C4-2B (cell line): ENCODE measurements around the gene PGM5.

Experiments used
- ZFX ChIP-seq: fragments of 450-650 bp; IDR thresholded peaks from 2 replicates; pipeline ENCODE4 v1.6.1; 2017
- TF ChIP-seq, protein P1 (sequence below): fragments of 450-650 bp; conservative IDR thresholded peaks from 2 replicates; pipeline ENCODE4 v1.5.1; 2017; ENCODE audit warnings: mild to moderate bottlenecking

DNA sequence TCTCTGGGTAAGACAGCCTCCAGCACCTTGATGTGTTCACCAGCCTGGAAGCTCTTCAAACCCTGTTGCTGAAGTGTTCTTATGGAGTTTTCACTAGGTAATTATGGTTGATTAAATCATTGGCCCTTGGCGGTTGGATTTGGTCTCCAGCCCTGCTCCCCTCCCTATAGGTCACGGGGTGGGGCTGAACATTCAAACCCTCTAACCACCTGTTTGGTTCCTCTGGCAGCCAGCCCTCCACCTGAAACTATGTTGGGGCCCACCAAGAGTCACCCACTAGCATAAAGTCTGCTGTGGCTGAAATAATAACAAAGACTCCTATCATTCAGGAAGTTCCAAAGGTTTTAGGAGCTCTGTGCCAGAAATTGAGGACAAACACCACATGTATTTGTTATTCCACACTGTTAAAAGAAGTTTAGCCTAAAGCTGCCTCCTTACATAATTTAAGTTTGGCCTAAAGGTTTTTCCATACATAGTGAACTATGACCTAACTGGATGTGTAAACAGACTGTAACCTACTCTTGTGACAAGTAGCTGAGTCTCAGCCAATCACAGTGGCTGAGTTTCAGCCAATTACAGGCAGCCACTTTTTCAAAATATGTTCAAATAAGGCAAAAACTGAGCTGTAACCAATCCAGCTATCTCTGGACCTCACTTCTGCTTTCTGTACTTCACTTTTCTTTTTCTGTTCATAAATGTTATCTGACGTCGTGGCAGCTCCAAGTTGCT lies 149.4 kb downstream of the PGM5 start:
- TF ChIP-seq, protein P1, sequence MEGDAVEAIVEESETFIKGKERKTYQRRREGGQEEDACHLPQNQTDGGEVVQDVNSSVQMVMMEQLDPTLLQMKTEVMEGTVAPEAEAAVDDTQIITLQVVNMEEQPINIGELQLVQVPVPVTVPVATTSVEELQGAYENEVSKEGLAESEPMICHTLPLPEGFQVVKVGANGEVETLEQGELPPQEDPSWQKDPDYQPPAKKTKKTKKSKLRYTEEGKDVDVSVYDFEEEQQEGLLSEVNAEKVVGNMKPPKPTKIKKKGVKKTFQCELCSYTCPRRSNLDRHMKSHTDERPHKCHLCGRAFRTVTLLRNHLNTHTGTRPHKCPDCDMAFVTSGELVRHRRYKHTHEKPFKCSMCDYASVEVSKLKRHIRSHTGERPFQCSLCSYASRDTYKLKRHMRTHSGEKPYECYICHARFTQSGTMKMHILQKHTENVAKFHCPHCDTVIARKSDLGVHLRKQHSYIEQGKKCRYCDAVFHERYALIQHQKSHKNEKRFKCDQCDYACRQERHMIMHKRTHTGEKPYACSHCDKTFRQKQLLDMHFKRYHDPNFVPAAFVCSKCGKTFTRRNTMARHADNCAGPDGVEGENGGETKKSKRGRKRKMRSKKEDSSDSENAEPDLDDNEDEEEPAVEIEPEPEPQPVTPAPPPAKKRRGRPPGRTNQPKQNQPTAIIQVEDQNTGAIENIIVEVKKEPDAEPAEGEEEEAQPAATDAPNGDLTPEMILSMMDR: no peak
- no peak for TF ChIP-seq ZFX
